ENCODE data around the gene PITHD1.
"Not testable (repeated sequence)": the region's sequence is repeated elsewhere in the genome, so short reads cannot be mapped to it uniquely, and the experiment has no call there.

The PITHD1 gene

DNA sequence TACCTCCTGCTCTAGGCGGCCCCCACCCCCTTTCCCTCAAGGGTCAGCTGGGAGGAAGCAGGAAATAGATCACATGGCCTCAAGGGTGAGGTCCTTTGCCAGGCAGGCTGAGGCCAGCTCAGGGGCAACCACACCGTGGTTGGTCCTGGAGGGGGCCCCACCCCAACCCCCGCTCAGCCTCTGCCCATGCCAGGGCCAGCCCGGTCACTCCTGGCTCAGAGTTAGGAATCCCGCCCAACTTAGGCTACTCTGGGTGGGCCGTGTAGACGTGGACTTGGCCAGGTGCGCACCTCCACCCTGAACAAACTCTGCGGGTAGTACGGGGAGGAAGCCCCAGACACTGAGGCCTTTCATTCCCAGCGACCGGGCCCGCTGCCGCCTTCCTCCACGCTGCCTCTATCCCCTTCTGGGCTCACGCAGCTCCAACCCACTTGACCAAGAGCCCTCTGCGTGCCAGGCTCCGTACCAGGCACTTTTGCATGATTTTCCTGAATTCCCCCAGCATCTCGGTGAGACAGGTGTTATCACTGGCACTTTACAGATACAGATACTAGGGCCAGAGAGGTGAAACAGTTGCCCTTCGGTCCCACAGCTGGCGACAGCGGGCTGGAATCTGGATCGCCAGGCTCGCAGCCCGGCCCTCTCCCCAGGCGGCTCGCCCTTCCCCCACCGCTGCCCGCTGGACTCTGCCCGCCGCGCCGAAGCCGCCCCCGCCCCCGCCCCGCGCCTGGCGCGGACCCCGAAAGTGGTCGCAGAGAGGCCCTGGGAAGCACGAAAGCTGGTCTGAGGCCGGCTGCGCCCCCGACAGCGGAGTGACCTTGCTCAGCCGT lies 21.6 kb downstream of the PITHD1 start:
- DNase-seq: peak; percentile 72

DNA sequence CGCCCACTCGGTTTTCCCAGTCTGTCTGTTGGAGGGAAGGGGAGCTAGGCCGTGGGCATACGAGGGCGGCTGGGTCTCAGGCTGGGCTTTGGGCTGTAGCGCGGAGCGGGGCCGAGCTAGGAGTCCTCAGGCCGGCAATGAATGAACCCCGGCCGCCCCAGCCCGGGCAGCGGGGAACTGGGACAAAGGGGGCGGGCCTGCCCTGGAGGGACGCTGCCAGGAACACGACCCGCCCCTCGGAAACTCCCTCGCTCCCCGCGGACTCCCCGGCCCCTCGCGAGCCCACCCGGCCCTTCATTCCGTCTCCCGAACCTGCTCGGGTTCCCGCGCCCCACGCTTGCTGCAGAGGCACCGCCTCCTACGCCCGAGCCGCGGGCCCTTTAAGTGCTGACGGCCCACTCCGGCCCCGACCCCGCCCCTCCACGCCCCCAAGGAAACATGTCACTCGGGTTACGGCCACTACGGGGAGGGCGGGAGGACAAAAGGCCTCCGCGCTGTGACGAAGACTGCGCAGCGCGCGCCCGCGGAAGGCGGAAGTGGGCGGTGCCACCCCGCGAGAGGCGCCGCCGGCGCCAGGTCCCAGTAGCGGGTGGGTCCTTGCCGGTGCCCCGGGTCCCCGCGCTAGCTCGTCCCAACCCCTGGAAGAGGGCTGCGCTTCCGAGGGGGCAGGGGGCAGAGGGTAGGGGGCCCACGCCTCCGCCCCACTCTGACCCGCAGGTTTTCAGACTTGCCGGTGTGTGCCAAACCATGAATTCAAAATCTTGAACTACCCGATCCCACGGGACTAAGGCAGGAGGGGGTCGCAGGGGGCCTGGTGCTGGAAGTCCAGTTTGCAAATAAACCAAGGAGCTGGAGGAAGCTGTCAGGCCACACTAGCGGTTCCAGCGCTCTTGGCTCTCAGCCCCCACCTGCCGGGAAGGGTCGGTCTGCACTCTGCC lies 22.5 kb downstream of the PITHD1 start, which contains the start of gene GALE:
GALE (minus strand) TSS at position 355 of the 938 bp plus-strand sequence. CDS start 1,747 bp downstream, outside the sequence.
- DNase-seq: peak; percentile 99

DNA sequence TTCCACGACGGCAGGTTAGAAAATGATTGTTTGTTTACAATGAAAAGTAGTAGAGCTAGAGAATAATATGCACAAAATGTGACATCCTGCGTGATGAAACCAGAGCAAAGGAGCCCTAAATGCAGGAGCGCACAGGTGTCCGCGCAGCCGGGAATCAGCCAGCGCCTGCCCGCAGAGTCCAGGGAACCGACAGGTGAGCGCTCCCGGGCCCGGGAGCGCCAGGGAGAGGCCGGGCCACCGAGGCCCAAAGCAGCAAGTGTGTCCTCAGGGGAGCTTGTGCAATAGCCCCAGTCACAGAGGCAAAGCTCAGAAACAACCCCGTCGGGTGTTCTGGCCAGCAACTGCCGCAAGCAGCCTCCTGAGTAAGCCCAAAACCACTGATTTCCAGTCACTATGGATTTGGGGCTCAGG lies 23.1 kb downstream of the PITHD1 start:
- DNase-seq: no peak

DNA sequence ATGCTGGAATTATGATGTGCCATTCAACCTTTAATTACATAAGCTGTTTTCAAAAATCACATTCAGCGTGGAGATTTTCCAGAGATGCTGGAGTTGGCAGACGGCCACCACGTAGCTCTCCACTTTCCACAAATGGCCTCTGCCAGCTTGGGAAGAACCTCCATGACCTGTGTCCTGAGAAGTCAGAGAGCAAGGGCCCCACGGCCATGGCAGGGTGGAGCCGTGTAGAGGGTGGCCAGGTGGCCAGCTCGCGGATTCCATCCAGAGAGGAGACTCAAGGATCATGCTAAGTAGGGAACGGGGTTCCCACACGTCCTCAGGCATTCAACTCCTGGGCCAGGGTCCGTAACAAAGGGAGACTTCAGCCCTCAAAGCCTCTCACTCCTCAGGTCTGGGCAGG lies 23.7 kb downstream of the PITHD1 start:
- no peak for DNase-seq

DNA sequence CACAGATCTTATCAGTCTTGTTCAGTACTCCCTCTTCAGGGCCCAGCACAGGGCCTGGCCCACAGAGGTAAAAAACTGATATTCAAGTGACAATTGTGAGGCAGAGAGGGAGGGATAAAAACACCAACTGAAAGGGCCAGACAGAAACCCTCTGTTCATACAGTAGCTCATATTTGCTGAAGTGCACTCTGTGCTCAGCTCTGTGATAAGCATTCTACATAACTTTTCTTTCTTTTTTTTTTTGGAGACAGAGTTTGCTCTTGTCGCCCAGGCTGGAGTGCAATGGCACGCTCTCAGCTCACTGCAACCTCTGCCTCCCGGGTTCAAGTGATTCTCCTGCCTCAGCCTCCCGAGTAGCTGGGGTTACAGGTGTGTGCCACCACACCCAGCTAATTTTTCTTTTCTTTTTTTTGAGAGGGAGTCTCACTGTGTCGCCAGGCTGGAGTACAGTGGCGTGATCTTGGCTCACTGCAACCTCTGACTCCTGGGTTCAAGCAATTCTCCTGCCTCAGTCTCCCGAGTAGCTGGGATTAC lies 24.7 kb downstream of the PITHD1 start:
- DNase-seq: not testable (repeated sequence)

DNA sequence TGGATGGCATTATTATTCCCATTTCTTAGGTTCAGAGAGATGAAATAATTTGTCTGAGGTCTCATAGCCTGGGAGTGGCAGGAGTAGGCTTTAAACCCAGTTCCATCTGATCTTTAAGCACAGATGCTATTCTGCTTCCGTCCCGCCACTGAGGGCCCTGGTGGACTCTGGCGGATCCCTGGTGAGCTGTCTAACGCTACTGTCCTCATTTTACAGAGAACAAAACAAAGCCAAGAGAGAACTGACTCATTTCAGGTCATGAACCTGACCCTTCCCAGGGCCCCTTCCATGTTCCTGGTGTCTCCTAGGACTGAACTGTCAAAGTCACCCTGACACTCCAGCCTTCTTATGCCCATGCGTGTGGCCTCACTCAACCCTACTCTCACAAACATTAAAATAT lies 25.5 kb downstream of the PITHD1 start:
- DNase-seq: no peak

DNA sequence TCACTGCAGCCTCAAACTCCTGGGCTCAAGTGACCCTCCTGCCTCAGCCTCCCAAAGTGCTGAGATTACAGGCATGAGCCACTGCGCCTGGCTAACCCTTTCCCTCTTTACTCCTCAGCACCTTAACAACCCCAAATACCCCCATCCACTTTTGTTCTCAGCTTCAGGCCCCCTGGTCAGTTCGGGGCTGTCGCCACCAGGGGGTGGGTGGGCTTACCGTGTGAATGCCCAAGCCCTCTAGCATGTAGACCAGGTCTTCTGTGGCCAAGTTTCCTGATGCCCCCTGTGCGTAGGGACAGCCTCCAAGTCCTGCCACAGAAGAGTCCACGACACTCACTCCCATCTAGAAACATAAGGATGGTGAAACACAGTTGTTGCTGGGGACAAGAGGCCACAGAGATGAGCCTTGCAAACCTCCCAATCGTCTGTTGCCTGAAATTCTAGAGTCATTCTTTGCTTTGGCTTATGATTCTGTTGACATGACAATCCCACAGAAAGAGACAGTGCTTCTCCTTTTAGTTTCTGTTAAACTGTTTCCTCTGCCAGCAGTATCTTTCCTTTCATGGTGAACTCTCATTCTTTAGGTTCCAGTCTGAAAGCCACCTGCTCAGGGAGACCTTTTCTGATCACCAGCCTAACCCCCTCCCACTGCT lies 26.1 kb downstream of the PITHD1 start:
- DNase-seq: no peak

DNA sequence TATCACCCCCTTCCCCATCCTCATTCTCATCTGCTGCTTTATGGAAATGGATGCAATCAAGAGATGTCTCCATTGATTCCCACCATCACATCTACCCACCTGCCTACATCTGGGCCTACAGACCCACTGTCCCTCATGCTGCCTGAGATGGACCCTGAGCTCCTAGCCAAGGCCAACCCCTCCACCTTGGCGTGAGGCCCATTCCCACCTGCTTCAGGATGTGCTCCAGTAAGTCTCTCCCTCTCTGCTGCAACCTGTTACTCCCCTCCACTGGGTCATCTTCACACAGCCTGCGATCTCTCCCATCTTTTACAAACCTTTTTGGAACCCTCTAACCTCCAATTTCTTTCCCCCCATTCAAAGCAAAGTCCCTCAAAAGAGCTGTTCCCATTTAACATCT lies 26.8 kb downstream of the PITHD1 start:
- DNase-seq: no peak

DNA sequence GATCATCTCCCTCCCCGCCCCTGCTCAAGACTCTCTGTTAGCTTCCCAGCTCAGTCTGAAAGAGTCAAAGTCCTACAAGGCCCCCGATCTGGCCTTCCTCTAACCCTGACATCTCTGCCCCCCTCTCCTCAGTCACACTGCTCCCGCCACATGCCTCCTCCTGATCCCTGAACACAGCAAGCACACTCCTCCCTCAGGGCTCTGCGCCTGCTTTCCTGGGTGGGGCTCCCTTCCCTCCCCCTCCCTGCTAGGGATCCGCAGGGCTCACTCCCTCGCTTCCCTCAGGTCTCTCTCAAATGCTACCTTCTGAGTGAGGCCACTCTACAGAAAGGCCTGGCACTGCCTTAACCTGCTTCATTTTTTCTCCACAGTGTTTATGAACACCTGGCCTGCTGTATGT lies 28.1 kb downstream of the PITHD1 start:
- DNase-seq: no peak

DNA sequence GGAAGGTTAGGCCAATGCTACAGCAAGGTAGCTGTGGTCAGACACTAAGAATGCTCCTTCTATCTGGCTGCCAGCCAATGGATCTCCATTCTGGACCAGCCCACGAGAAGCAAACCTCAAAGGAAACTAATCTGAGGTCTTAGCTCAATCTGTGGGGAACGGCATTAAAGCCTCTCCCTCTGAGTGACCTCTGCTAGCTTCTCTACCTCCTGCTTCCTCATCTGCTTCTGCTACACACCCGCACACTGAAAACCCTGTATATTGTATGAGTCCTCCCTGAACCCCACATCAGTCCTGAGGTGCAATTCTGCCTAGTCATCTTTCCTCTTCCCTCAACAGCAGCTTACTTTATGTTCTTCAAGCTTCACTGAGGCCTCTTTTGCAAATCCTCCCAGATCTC lies 29.2 kb downstream of the PITHD1 start:
- DNase-seq: no peak

DNA sequence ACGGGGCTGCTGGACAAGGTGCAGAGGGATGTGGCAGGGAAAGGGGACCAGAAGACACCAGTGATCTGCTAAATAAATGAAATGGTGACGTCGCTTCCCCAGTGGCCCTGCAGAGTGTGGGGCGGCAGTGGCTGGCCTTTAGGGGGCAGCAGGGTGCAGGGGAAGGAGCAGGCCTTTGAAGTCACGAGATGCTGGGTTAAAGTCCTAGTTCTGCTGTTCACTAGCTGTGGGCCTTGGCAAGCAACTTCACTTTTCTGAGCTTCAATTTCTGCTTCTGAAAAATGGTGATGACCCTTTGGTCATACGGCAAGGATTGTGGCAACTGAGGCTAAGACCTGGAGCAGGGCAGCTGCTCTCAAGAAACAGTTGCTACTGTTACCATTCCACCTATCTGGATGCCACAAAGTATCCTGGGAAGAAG lies 31.5 kb downstream of the PITHD1 start:
- peak; percentile 89 for DNase-seq

DNA sequence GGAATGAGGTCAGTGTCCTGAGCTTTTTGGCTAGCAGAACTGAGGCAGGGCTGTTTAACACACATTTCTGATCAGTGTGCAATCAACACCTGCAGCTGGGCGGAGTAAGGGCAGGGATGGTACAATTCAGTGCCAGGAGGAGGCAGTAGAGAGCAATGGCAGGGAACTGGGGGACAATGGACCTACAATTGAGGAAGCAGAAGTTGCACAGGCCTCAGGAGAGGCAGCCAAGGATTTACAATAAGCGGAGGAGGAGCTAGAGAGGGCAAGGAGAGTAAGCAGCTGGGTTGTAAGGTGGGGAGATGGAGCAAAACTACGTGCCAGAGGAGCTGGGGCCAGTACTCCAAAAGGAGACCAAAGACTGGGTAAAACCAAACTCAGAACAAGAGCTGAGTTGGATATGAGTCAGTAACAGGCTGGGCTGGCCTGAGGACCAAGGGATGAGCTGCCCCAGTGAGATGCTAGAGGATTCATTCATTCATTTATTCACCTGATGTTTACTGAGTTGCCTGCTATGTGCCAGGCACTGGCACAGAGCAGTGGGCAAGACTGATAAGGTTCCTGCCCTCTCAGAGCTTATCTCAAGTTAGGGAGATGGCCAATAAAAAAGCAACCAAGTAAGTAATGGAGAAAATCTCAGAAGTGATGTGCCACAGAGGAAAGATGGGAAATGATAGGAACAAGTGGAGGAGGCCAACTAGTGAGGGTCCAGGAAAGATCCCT lies 32.8 kb downstream of the PITHD1 start:
- DNase-seq: peak; percentile 78

DNA sequence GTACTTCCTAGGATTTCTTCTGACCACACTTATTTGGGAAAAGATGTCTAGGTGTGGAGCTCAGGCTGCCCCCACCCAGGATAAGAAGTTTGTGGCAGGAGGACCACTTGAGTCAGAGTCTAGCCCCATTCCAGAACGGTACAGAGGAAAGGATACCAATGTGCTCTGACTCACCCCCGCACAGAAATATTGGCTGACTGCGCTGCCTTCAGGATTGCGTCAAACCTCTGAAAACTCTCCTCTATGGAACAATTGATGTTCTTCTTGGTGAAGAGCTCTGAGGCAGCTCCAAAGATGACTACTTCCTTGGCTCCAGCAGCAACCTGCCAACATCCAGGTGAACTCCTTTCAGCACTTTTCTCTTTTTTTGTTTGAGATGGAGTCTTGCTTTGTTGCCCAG lies 35.8 kb downstream of the PITHD1 start:
- DNase-seq: no peak

DNA sequence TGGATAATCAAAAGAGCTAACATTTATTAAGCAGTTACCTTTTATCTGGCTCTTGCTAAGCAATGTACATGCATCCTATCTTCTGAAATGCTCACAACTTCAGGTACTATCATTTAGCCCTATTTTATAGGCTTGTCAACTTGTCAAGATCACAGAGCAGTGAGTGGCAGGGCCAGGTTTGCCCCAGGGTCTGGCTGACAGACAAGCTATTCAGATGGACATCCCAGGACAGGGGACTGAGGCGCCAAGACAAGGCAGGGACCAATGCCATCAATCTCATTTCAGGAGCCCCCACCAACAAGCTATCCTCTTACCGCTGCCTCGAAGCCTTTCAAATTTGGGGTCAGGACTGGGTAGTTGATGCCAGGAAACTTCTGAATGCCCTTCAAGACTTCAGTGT lies 38.1 kb downstream of the PITHD1 start:
- no peak for DNase-seq

DNA sequence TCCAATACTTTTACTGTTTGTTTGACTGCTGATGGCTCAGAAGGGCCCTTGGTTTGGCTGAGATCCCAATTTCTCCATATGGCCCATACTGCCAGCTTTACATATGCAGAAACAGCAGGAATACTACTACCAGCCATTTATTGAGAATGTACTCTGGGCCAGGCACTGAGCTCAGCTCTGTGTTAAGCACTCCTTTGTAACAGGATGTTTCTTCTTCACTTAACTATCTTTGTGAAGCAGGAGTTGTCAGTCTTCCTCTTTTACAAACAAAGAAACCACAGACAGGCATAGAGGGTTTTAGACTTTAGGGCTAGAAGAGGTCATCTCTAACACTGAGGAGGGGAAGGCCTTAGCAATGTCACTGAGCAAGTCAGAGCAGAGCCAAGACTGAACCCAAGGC lies 38.7 kb downstream of the PITHD1 start:
- no peak for DNase-seq

DNA sequence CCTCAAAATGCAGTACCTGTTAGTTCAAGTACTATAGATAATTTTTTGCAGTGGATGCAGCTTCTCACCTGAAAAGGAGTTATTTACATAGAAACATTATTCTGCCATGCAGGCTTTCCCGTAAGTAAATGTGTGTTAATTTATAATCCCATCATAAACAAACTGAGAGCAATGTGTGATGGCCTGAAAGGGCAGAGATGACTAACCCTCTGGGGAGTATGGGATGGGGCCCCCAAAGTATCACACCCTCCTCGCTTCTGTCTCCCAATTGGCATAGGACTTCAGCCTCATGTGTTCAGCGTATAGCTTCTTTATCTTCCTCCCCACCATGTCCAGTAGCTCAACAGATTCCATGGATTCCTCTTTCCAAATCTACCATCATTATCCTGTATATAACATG lies 39.4 kb downstream of the PITHD1 start:
- DNase-seq: no peak

DNA sequence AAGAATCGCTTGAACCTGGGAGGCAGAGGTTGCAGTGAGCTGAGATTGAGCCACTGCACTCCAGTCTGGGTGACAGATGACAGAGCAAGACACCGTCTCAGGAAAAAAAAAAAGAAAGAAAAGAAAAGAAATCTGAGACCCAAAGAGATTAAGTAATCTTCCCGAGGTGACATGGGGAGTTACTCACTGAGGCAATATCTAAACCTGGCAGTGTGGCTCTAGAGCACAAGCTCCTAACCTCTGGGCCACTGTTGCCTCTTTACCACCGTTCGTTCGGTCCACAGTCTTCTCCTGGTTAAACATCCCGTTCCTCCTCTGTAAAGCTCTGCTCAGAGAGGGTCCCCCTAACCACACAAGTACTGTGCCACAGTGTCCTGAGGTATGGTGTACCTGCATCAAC lies 45.5 kb downstream of the PITHD1 start:
- DNase-seq: no peak

DNA sequence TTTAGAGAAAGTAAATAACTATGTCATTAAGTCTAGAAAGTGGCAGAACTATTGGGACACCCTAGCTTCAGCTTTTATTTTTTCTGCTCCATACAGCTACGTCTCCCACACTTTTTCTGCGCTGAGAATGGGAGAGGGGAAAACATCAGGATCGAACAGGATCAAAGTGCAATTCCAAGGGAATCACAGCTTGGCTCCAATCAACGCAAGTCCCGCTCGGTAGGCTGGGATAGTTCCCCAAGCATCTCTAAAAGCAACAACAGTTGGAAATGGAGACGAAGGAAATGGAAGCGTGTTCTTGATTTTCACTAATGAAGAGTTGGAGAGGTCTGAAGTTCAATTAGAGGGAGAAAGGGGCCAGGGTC lies 46.5 kb downstream of the PITHD1 start:
- DNase-seq: no peak

DNA sequence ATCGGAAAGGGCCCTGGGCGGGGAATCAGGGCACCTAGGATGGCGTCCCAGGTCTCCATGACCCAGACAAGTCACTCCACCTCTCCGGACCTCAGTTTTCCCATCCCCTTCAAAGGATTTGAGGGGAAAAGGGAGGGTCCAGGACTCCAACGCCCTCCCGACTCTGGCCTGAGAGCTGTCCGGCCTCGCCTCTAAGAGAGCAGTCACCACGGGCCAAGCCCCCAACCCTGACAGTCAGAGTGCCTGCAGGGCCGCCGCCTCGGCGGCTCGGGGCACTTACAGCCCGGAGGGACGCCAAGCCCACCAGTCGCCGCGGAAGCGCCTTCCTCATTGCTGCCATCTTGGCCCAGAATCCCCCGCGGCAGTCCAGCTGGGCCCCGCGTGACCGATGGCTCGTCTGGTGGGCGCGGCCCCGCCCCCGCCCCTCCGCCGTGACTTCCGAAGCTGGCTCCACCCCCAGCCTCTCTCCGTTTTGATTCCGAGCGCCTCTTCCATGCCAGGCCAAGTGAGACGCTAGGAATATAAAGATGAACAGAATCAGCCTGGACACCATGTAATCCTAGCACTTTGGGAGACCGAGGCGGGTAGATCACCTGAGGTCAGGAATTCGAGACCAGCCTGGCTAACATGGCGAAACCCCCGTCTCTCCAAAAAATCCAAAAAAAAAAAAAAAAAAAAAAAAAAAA lies 47.0 kb downstream of the PITHD1 start, which contains the start of gene HMGCL:
HMGCL (minus strand) TSS at position 354 of the 686 bp plus-strand sequence; CDS start at position 340, 14 bp downstream.
- peak; percentile 94 for DNase-seq

DNA sequence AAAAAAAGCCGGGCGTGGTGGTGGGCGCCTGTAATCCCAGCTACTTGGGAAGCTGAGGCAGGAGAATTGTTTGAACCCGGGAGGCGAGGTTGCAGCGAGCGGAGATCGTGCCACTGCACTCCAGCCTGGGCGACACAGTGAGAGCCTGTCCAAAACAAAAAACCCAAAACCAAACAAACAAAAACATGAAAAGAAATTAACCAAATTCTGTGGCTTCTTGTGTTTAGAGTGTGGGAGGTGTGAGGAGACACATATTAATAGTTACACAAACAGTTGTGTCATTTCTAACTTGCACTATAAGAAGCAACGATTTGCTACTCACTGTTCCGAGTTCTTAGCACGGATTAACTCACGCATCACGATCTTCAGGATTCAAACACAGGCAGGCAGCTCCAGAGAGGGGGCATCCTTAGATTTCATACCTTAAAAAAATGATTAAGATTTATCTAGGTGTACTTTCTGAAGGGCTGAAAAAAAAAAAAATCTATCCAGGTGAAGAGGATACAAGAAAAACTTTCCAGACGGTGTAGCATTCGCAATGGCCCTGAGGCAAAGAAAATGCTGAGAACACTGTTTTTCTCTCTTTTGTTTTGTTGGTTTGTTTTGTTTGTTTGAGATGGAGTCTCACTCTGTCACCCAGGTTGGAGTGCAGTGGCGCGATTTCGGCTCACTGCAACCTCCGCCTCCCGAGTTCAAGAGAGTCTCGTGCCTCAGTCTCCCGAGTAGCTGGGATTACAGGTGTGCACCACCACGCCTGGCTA lies 47.7 kb downstream of the PITHD1 start:
- DNase-seq: no peak

DNA sequence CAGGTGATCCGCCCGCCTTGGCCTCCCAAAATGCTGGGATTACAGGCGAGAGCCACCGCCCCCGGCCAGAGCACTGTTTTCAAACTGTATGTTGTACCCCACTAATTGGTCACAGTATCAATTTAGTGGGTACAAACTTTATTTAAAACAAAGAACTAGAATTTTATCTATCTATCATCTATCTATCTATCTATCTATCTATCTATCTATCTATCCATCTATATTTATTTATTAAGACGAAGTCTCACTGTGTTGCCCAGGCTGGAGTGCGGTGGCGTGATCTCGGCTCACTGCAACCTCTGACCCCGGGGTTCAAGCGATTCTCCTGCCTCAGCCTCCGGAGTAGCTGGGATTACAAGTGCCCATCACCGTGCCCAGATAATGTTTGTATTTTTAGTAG lies 48.4 kb downstream of the PITHD1 start:
- DNase-seq: not testable (repeated sequence)

Data from activated CD8-positive, alpha-beta memory T cell treated with anti-CD3 and anti-CD28 coated beads for 24 hours (primary cell).